GM19397 (cell line): ENCODE measurements around the gene UBL4B.

ENCODE experiments used
- ATAC-seq: cut with Tn5 transposase; IDR thresholded peaks from one replicate; pipeline ENCODE4 v1.9.1; 2021; ENCODE audit warnings: mild to moderate bottlenecking, moderate library complexity; ENCODE audit not compliant: unreplicated experiment

Gene UBL4B

DNA sequence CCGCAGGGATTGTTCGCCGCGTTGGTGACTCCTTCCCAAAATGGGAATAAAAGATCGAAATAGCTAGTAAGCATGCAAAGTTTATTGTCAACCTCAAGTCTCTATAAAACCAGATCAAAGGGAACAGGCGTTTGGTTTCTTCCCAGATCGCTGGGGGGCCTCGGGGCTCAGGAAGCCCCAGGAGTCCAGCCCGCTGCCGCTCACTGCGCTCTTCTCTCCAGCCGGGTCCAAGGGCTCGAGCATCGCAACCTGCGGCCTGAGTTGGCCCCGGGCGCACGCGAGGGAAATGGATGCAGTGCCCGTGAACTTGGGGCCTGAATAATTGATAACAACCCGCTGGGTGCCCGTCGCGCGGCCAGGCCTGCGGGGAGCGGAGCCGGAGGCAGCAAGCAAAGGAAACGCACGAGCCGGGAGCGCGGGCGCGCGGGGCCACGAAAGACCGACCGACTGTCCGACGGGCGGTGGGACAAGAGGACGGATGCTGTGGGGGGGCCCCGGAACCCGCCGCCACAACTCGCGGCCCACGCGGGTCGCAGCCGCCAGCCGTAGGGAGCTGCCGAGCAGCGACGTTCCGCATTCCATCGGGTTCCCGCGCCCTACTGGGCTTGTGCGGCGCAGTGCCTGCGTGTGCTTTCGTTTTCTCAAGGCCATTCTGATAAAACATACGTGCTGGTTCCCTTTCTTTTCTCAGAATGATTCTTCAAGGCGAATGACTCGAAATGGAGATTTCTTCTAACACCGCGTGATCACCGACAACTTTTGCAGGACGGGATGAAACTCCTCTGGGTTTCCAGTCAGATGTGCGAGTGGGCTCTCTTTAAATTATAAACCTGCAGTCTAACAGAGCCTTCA lies 27.8 kb upstream of the UBL4B start:
- ATAC-seq = no peak

DNA sequence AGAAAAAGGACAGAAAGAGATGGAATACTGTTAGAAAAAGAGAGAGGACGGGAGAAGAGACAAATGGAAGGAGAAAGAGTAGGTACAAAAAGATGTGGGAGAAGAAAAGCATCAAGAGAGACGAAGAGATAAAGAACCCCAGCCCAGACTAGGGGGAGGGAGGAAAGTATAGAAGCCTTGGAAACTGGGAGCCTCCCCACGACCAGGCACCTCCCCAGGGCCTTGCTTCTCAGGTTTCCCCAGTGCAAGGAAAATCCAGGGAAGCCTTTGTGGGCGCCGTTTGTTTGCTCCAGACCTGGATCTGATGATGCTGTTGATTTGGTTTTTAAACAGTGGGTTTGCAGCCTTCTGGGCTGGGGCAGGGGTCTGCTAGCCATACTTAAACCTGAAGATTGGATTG lies 26.6 kb upstream of the UBL4B start:
- no peak for ATAC-seq

DNA sequence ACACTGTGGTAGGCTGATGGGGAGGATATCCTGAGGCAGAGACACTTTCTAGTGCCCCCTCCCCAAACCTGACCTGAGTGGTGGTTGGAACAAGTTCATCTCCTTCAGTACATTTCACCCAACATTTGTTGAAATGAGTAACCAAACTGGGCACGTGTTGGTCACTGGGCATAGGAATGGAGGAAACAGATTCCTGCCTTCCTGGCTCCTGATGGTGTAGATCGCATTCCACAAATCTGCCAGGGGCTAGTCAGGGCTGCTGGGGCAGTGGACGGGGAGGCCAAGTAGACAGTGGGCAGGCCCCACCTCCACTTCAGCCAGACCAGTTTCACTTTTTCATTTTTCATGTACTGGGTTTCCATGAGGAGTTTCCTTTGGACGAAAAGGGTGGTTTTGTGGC lies 25.3 kb upstream of the UBL4B start:
- no peak for ATAC-seq

DNA sequence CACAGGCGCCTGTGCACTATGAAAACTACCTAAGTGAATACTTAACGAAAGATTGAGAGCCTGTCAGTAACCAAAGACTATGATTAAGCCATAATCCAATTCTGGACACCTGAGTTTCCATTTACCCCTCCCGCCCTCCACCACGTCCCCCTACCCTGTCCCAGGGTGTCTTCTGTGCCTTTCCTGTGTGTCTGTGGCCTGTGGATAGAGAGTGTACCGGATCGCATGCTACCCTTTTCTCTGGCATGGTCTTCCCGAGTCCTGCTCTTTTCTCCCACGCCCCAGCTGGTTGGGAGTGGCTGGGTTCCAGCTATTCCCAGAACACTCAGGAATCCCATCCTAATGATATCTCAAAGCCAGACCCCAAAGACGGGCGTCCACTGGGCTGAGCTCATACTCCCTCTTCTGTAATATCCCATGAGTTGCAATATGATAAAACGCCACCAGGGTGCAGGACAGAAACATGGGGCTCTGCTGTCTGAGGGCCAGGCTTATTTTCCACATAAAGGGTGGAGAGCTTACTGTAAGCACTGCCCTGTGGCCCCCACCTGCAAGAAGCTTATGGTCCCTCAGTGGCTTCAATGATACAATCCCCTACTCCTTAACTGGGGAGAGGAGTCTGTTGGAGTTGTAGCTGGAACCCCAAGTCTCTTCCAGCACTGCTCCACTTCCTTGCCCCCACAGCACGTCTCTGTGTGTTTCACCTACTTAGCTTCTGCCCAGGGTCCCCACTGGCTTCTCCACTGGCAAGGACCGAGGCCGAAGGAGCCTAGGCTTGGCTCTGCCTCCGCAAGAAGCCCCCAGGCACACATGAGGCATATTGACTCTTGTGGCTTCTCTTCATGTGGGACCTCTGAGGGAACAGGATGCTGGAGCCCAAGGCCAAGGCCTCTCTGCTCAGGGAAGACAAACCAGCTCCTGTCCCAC lies 24.2 kb upstream of the UBL4B start:
- ATAC-seq = no peak

DNA sequence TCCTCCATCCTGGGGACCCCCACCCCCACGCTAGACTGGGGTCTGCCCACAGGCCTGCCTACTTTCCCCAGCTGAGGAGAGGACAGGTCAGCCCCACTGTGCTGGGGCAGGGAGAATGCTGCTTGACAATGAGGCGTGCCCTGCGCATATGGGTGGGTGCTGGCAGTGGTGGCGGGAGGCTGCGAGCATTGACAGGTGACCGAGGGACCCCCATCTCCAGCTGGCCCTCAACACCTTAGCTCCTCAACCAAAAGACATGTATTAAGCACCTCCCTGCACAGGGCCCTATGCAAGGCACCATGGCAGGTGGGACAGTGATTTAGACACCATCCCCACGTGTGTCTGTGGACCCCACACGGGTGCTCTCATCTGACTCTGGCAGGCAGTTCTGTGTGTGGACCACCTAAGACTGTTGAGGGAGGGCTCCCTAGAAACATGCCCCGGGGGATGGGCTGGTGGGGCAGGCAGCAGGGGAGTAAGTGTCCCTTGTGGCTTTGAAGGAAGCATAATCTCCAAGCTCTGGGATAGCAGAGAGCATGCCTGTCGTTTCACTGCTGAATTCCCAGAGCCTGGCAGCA lies 23.4 kb upstream of the UBL4B start:
- no peak for ATAC-seq

DNA sequence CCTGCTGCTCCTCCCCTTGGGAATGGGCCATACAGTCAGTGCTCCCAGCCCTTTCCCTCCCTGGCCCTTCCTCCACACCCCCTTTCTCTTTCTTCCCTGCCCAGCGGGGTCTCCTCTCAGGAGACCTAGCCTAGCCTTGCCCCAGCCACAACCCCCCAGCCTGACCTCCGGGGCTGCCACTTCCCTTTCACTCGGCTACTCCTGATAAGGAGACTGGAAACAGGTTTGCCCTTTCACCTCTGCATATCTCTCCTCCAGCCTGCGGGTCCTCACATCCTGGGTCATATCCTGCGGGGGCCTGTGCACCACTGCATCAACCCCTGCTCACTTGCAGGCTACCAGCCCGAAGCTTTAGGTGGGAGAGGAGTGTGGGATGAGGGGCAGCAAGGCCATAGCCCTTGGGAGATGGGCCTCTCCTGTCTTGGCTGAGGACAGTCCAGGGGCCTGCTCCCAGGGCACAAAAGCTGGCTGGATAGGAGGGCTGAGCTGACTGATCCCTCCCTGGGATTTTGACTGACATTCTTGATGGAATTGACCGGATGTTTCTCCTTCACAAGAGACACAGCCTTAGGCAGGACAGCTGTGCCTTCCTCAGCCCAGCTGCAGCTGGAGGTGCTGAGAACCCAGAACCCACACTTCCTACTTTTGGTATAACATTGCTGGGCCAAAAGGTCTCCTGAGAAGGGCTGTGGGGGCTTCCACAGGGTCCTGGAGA lies 22.5 kb upstream of the UBL4B start:
- no peak for ATAC-seq

DNA sequence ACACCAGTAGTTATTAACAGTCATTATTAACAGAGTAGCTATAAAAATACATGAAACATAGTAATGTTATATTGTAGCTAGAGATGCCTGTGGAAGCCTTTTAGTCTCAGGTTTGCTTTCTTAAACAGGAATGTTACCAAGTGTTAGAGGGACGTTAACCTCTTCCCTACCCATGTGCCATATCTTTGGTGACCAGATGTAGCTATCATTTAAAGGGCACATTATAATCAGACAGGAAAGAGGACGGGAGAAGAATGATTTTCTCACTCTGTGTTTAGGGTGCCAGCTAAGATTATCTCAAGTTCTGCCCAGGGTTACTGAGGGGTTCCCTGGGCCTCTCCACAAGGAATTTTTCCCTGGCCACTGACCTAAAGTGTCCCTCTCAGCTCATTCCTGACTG lies 20.9 kb upstream of the UBL4B start:
- no peak for ATAC-seq

DNA sequence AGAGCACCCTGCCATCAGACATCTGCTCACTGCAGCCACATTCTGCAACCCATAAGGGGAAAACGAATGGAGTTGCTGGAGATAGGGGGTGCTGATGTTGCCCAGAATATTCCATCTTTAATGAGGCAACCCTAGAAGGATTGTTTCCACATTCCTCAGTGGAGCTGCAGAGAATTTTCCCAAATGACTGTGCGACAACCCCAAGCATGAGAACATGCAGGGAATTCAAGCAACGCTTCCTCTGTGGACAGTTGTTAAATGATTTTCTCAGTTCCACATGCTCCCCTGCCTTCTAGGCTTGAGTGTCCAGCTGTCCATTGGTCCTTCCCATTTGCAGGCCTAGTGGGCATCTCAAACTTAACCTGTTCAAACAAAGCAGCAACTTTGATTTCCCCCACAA lies 20.5 kb upstream of the UBL4B start:
- no peak for ATAC-seq

DNA sequence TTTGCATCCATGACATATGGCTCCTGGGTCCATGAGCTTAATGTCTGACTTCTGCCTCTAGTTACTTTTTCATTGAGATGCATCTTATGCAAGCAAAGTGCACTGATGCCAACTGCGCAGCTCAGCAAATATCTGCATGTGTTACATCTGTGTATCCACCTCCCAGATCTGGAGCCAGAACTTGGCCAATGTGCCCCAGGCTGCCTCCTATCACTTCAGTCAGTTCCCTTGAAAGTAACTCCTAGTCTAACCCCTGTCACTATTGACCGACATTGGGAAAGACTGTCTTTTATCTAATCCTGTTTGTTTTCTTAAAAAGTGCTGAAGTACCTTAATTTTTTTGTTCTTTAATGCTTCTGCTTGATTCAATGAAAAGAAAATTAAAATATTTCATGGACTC lies 19.3 kb upstream of the UBL4B start:
- ATAC-seq = no peak

DNA sequence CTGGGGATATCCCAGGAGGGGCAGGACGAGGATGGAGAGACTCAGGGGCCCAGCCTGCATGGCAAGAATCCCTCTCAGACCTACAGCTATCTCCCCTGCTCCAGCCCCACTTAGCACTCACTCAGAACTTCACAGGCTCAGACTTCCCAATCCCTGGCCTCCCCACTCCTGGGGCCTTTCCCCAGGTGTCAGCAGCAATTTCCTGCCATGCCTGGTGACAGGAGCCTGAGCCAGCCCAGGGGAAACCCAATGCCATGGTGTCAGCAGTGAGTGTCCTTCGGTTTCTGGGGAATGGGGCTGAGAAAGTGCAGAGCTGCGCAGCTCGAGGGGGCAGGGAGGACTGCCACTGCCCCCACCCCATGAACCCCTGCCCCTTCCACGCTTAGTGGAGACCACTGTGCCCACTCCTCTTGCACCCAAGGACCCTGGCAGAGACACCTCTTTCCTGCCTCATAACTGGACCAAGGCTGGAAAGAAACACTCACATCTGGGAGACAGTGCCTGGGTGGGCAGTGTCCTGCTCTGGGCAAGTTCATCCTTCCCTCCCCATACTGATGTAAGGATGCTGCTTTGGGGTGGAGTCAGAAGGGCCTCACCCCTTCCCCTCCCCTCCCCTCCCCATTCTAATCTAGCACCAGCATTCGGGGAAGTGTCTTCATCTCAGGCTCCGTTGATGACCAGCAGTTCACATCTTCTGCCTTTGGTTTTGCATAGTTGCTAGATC lies 17.1 kb upstream of the UBL4B start:
- no peak for ATAC-seq

DNA sequence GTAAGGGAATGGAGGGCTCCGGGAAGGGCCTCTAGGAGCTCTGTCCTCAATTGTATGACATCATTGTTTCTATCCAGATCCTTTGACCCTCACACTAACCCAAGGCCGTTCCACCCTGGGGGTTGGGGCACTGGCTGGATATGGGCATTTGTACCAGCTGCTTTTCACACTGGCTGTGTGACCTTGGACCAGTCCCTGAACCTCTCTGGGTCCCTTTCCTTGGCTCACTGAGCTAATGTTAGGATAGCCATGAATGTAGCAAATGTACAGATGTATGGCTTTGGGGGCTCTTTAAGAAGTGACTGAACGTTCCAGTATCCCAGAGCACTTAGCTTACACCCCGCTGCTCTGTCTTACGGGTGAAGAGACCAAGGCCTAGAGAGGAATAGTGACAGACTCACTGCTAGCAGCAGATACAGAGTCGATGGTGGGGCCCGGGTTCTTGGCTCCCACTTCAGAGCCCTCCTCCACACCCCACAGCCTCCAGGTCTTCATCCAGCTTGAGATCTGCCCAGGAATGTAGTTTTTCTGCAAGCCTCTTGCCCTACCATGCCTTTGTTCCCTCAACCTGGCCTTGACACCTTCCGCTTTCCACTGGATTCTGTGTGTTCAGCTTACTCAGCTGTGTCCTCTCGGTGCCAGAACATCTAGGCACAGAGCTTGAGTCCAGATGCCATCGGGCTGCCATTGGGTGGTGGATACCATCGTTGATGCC lies 14.6 kb upstream of the UBL4B start:
- ATAC-seq = no peak

DNA sequence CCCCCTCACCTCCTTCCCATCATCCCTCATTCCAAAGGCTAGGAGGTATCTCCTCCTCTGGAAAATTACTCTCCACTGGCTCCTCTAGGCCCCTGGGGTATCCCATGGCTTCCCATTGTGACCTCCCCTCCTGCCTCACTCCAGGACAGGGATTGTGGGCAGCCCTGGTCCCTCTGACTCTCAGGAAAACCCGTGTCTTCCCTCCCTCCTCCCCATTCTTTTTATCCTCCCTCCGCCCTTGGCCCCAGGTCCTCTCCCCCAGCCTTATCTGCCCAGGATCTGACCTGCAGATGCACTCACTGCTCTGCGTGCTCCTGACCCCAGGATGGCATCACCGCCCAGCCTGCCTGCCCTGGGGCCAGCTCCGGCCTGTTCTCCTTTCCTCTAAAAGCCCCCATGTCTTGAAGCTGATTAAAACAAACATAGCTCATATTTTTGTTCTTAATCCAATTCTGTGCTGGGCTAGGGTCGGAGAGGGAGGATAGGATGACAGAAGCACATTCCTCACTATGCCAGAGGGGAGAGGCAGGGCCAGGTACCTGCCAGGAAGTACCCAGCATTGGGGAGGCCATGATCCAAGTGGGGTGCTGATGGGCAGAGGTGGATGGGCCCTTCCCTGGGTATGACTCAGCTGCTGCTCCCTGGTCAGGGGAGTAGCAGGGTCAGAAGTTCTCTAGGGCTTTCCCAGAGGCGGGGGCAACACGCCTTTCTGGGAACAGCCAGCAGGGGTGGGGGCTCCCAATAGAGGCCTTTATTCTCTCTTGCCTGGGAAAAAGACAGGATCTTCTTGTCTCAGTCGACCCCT lies 13.8 kb upstream of the UBL4B start:
- no peak for ATAC-seq

DNA sequence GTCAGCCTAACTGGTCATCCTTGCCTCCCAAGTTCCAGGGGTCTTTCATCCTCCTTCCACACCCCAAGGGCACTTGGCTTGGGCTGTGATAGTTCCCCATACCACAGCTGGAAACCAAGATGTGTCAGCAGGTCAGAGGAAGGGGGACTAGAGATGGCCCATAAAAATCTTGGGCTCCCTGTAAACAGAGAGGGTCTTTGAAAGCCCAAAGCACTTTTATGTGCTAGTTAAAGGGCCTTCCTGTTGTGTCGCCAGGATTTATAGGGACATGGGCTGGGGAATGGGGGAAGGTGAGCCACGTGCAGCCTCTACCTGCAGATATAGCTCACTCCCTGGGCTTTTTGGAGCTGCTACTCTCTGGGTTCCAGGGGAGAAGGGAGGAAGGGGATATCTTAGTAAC lies 11.9 kb upstream of the UBL4B start:
- no peak for ATAC-seq

DNA sequence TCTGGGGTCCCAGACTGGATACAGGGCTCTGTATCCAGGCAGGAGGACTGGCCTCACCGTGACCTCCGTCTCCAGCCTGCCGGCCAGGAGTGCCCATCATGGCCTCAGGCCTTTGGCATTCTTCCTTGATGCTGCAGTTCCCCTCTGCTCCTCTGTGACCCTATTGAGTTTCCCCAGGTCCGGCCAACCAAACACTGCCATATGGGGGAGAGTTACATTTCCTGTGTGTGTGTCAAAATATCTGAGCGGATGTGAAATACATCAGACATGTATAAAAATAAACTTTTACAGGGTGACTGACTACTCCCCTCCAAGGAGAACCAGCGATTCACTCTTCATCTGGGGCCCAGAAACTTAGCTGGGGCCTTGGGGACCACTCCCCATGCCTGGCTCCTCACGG lies 10.2 kb upstream of the UBL4B start:
- no peak for ATAC-seq

DNA sequence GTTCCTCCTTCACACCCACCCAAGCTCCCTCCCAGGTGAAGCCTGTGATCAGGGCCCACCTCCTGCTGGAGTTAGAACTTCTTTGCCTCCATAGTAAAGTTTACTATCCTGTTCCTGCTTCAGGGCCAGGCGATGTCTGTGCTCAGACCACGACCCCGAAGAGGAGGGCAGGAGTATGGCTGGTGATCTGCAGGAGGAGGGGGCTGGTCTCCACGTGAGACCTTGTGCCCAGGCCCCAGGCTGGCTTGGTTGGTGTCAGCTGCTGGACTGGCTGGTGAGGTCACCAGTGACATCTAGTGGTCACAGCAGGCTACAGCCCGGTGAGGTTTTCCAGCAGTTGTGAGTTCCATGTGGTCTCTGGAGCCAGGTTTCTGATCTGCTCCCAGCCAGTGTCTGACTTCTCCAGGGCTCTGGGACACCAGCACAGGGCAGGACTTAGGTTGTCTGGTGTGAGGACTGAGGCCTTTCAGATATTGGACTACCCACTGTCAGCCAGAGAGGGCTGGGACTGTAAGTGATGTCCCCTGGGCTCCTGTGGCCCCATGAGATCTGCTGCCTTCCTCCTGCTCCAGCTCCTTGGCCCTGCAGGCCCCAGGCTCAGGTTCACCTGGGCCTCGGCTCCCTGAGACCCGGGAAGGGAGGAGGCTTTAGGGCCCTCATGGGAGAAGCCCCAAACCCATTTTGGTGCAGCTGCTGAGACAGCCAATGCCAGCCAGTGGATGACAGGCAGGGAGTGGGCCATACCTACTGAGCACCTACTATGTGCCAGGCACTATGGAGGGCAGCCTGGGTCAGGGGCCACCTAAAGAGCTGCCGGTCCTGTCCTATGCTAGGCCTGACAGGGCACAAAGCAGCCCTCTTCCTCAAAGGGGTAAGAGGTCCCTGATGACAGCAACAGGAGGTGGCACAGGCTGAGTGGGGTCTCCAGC lies 6.0 kb upstream of the UBL4B start:
- no peak for ATAC-seq

DNA sequence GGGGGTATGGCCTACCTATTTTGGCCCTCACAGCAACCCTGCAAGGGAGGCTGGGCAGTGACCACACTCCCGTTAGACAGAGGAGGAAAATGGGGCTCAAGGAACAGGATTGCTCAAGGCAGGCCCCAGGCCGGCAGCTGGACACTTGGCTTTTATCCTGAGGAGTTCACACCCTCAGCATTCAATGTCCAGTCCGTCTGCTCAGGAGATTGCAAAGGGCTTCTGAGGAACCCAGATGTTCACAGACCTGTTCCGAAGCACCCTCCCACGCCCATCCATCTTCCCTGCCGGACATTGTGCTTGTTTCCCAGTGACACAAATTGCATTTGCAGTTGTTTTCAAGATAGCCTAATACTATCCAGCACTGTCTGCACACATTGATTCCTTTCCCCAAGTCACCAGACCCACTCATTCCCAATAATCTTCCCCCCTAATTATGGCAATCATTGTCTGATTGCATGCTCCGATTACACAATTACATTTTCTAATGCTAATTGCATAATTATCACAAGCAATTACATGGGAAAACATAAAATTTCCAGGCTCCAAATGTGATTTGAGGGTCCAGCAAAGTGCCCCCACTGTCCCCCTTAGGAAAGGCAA lies 4.3 kb upstream of the UBL4B start:
- ATAC-seq = no peak

DNA sequence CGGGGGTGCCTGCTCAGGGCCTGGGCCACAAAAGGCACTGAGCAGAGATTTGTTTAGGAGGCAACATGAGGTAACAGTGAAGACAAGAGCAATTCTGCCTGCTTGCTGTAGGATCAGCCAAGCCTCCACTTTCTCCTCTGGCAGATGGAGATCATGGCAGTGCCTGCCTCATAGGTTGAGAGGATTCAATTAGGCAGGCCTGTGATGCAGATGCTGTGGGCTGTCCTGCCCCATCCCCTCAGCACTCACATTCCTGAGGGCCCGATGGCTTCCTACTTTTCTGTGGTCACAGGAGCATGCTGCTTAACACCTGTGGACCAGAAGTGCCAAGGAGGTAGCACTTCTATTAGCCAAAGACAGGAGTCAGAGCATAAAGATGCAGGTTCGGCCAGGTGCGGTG lies 1.2 kb upstream of the UBL4B start:
- ATAC-seq = no peak

DNA sequence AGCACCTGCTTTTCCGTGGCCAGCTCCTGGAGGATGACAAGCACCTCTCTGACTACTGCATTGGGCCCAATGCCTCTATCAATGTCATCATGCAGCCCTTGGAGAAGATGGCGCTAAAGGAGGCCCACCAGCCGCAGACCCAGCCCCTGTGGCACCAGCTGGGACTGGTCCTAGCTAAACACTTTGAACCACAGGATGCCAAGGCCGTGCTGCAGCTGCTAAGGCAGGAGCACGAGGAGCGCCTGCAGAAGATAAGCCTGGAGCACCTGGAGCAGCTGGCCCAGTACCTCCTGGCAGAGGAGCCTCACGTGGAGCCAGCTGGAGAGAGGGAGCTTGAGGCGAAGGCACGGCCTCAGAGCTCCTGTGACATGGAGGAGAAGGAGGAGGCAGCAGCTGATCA lies 413 bp downstream of the UBL4B start:
- ATAC-seq = no peak
